Aorta (tissue), 5 donors: ENCODE results near the gene PTH1R. TPM values are rescaled to one million over a fixed set of nuclear protein-coding genes. Genes with fewer than 3 reads are reported as not detected.
A peak's percentile ranks its signal among the peaks of the same experiment; 100 is the strongest.

ENCODE experiments used
- ATAC-seq: fragments of 200-7000 bp; cut with Tn5 transposase; one replicate; pipeline ENCODE4 v1.9.1; 2022; ENCODE audit warnings: moderate library complexity; ENCODE audit not compliant: low FRiP score
- DNase-seq, 2 donors: peaks; one replicate each; pipeline ENCODE4 v3.0.0-alpha.2; 2020
- H3K27ac ChIP-seq, 2 donors: one replicate each; pipeline ENCODE4 v1.5.1; 2013; ENCODE audit warnings: low read length in 2 of 2, mild to moderate bottlenecking in 2 of 2, moderate library complexity in 2 of 2, control low read depth in 1 of 2, inconsistent platforms in 1 of 2, low read depth in 1 of 2
- H3K27me3 ChIP-seq, 2 donors: one replicate each; pipeline ENCODE4 v1.6.1; 2013; ENCODE audit warnings: control low read depth in 1 of 2, low read length in 1 of 2, mild to moderate bottlenecking in 1 of 2, moderate library complexity in 1 of 2; ENCODE audit not compliant: insufficient read depth in 2 of 2, control insufficient read depth in 1 of 2
- H3K36me3 ChIP-seq, 2 donors: one replicate each; pipeline ENCODE4 v1.6.1; 2013; ENCODE audit warnings: control low read depth in 1 of 2, low read length in 1 of 2, mild to moderate bottlenecking in 1 of 2; ENCODE audit not compliant: insufficient read depth in 2 of 2, control insufficient read depth in 1 of 2
- H3K4me1 ChIP-seq, 2 donors: one replicate each; pipeline ENCODE4 v1.6.1; 2013; ENCODE audit warnings: low read length in 2 of 2, control low read depth in 1 of 2, mild to moderate bottlenecking in 1 of 2, moderate library complexity in 1 of 2; ENCODE audit not compliant: insufficient read depth in 2 of 2, control insufficient read depth in 1 of 2
- H3K4me3 ChIP-seq, 2 donors: one replicate each; pipeline ENCODE4 v1.5.1; 2013; ENCODE audit warnings: low read length in 2 of 2, control low read depth in 1 of 2, mild to moderate bottlenecking in 1 of 2
- H3K9me3 ChIP-seq: one replicate; pipeline ENCODE4 v1.6.1; 2013; ENCODE audit warnings: mild to moderate bottlenecking, low read length; ENCODE audit not compliant: control insufficient read depth
- WGBS, 2 donors: extraction: QIAGEN DNeasy Blood & Tissue Kit; methylation state at CpG; one replicate each; pipeline ENCODE4 v1.1.7; 2013; 5-methylcytosine and 5-hydroxymethylcytosine counted together
- intact Hi-C, 2 donors: fragments of 100-400 bp; cut with DNase I; formaldehyde crosslinking; loops; one replicate each; pipeline versions ENCODE4 v1.14.2 to v1.15.0; 2022
- polyA plus RNA-seq, 2 donors: library from polyadenylated mRNA; stranded (reverse); fragments of 200-250 nt; gene quantifications; one replicate each; pipeline ENCODE4 v1.2.3, GENCODE V29; 2013
- total RNA-seq, 2 donors: library from RNA; stranded (reverse); fragmentation: NEBNext Ultra II Directional; extraction: Animal tissue kit (Norgen Biotek cat#: 25700); gene quantifications; one replicate each; pipeline ENCODE4 v1.2.1, GENCODE V29; 2021
- donor health status: healthy with polysubstance abuse.
- donor health status: Bipolar disorder and iron deficiency.
- donor health status: DM: no; HTN: no; CAD: no.
- donor health status: DM: no; HTN: no; CAD: no.
- donor health status: DM: yes; HTN: yes; CAD: no.

The PTH1R gene
- total and polyA plus RNA-seq, 4 donors, result 6.6 to 38.6 (median 7.6) TPM

GRCh38 chr3:46873521-46873920 is 4.0 kb upstream of the PTH1R start:
- WGBS, 2 donors, result 72 to 80% methylated on average over 5 of the region's 5 CpGs
- Histone ChIP-seq H3K36me3 (no peaks in the 10 kb centered on the region), H3K9me3 (no peaks in the 10 kb centered on the region), H3K4me1 (peaks cover 0 to 5% of the 10 kb centered on the region in 2 donors), H3K4me3 (no peak overlapping the region), H3K27ac (peak overlapping the region in 1 of 2 donors; percentile 9), H3K27me3 (no peaks in the 10 kb centered on the region)
- intact Hi-C loops, result no loop called here
- ATAC-seq (no peak), DNase-seq (no peak)

GRCh38 chr3:46874430-46874829 is 3.1 kb upstream of the PTH1R start:
- Histone ChIP-seq H3K27me3 (no peaks in the 10 kb centered on the region), H3K9me3 (no peaks in the 10 kb centered on the region), H3K36me3 (no peaks in the 10 kb centered on the region), H3K4me3 (no peak overlapping the region), H3K27ac (no peak overlapping the region), H3K4me1 (peaks cover 0 to 5% of the 10 kb centered on the region in 2 donors)
- WGBS, 2 donors, result 9 to 13% methylated on average over 18 of the region's 18 CpGs
- intact Hi-C loops, result no loop called here
- DNase-seq (peak in 1 of 2 donors; percentile 81), ATAC-seq (peak; percentile 38)

GRCh38 chr3:46875560-46875959 is 2.0 kb upstream of the PTH1R start:
- Histone ChIP-seq H3K27ac (no peak overlapping the region), H3K9me3 (no peaks in the 10 kb centered on the region), H3K27me3 (no peaks in the 10 kb centered on the region), H3K4me1 (peaks cover 0 to 5% of the 10 kb centered on the region in 2 donors), H3K36me3 (no peaks in the 10 kb centered on the region), H3K4me3 (no peak overlapping the region)
- DNase-seq (no peak), ATAC-seq (no peak)
- WGBS, 2 donors, result 97 to 98% methylated on average over 9 of the region's 9 CpGs
- intact Hi-C loops, result no loop called here

- intact Hi-C loops, result no loop called here
- H3K27me3 ChIP-seq, result no peaks in the 10 kb centered on the region
- 89 to 93% methylated on average over 10 of the region's 10 CpGs for WGBS, 2 donors
- no peaks in the 10 kb centered on the region for H3K36me3 ChIP-seq
- no peak overlapping the region for H3K27ac ChIP-seq
- no peaks in the 10 kb centered on the region for H3K9me3 ChIP-seq
- DNase-seq, result no peak
- H3K4me3 ChIP-seq, result no peak overlapping the region
- ATAC-seq, result no peak
- peaks cover 0 to 3% of the 10 kb centered on the region in 2 donors for H3K4me1 ChIP-seq
Observed at GRCh38 chr3:46876313-46877300, 914 bp upstream of the PTH1R start.

GRCh38 chr3:46878781-46879436 is 1.4 kb downstream of the PTH1R start:
- DNase-seq, result no peak
- Histone ChIP-seq H3K27me3 (no peaks in the 10 kb centered on the region), H3K36me3 (no peaks in the 10 kb centered on the region), H3K9me3 (no peaks in the 10 kb centered on the region), H3K4me1 (peaks cover 0 to 3% of the 10 kb centered on the region in 2 donors), H3K27ac (no peak overlapping the region), H3K4me3 (no peak overlapping the region)
- intact Hi-C loops, result no loop called here
- WGBS, 2 donors, result 50% methylated on average over 2 of the region's 2 CpGs
- ATAC-seq, result no peak

GRCh38 chr3:46880884-46881595 is 3.5 kb downstream of the PTH1R start:
- Histone ChIP-seq H3K9me3 (no peaks in the 10 kb centered on the region), H3K27ac (no peak overlapping the region), H3K4me1 (no peaks in the 10 kb centered on the region), H3K27me3 (no peaks in the 10 kb centered on the region), H3K36me3 (no peaks in the 10 kb centered on the region), H3K4me3 (peak overlapping the region in 1 of 2 donors; percentile 57)
- DNase-seq, result no peak
- no peak for ATAC-seq
- intact Hi-C loops, result no loop called here
- 52 to 53% methylated on average over 28 to 29 of the region's 29 CpGs for WGBS, 2 donors

- whole genome bisulfite sequencing, 2 donors, result 1 to 2% methylated on average over 44 to 83 of the region's 83 CpGs
- ATAC-seq, result peak; percentile 47
- no peaks in the 10 kb centered on the region for H3K9me3 ChIP-seq
- H3K4me3 ChIP-seq, result peak overlapping the region; percentile 57 to 66
- H3K27ac ChIP-seq, result no peak overlapping the region
- peak in 1 of 2 donors; percentile 84 for DNase-seq
- no peaks in the 10 kb centered on the region for H3K4me1 ChIP-seq
- H3K36me3 ChIP-seq, result no peaks in the 10 kb centered on the region
- H3K27me3 ChIP-seq, result no peaks in the 10 kb centered on the region
- intact Hi-C loops, result no loop called here
Observed at GRCh38 chr3:46881596-46882376, 4.3 kb downstream of the PTH1R start.
